Mucosa of gallbladder (tissue), 1 donor: ENCODE measurements around the gene NMT1. TPM values are rescaled to one million over a fixed set of nuclear protein-coding genes. Genes with fewer than 3 reads are reported as not detected.
"Not testable (repeated sequence)": the region's sequence is repeated elsewhere in the genome, so short reads cannot be mapped to it uniquely, and the experiment has no call there.

Experiments
- DNase-seq: peaks from one replicate; pipeline ENCODE4 v3.0.0-alpha.2; 2020; ENCODE audit warnings: low spot score
- total RNA-seq: library from RNA; stranded (reverse); gene quantifications from one replicate; pipeline ENCODE4 v1.2.1, GENCODE V29; 2021
- donor health status: DM: no; HTN: no; CAD: no.

NMT1 gene
- total RNA-seq, 1 donor from 2014 or later, result 109 TPM

GRCh38 chr17:45036691-45037090 lies 24.4 kb upstream of the NMT1 start:
- no peak for DNase-seq

- DNase-seq, result no peak
Observed at GRCh38 chr17:45038728-45039634, 22.1 kb upstream of the NMT1 start.

GRCh38 chr17:45040459-45040858 lies 20.7 kb upstream of the NMT1 start:
- DNase-seq, result no peak

GRCh38 chr17:45042346-45043120 lies 18.6 kb upstream of the NMT1 start:
- DNase-seq, result no peak

- DNase-seq, result no peak
Observed at GRCh38 chr17:45043813-45044540, 17.1 kb upstream of the NMT1 start.

- no peak for DNase-seq
Observed at GRCh38 chr17:45046537-45047125, 14.5 kb upstream of the NMT1 start.

- no peak for DNase-seq
Observed at GRCh38 chr17:45048795-45049563, 12.1 kb upstream of the NMT1 start.

GRCh38 chr17:45050481-45051059 lies 10.5 kb upstream of the NMT1 start:
- no peak for DNase-seq

- peak; percentile 93 for DNase-seq
Observed at GRCh38 chr17:45051060-45051719, 9.9 kb upstream of the NMT1 start, which contains the start of gene DCAKD. Gene DCAKD (minus strand): TSS chr17:45051632. CDS start chr17:45034885, 16,747 bp downstream.

GRCh38 chr17:45051720-45052051 lies 9.4 kb upstream of the NMT1 start:
- DNase-seq, result not testable (repeated sequence)

- DNase-seq, result peak; percentile 15
Observed at GRCh38 chr17:45052052-45052772, 8.9 kb upstream of the NMT1 start.

GRCh38 chr17:45060382-45060796 lies 728 bp upstream of the NMT1 start:
- DNase-seq, result no peak

- DNase-seq, result no peak
Observed at GRCh38 chr17:45061606-45062205, 589 bp downstream of the NMT1 start.

GRCh38 chr17:45063198-45063597 lies 2.1 kb downstream of the NMT1 start:
- DNase-seq, result no peak

GRCh38 chr17:45067637-45068036 lies 6.5 kb downstream of the NMT1 start:
- no peak for DNase-seq

- DNase-seq, result no peak
Observed at GRCh38 chr17:45070001-45070400, 8.9 kb downstream of the NMT1 start.

- no peak for DNase-seq
Observed at GRCh38 chr17:45070809-45071208, 9.7 kb downstream of the NMT1 start.

- peak; percentile 22 for DNase-seq
Observed at GRCh38 chr17:45073414-45074070, 12.4 kb downstream of the NMT1 start.
